Caco-2 (cell line): ENCODE data around the gene RAB35. TPM values are rescaled to one million over a fixed set of nuclear protein-coding genes. Genes with fewer than 3 reads are reported as not detected.

Source experiments
- BruUV-seq: library from RNA; stranded (reverse); fragments of 400-500 nt; replicated peaks from 2 replicates; lab custom pipeline; 2021; lab: Mats Ljungman, UMichigan
- CTCF ChIA-PET: fragments of 300-600 bp; sonication (Branson Sonifier 250); formaldehyde crosslinking; loops from one replicate; lab custom pipeline; 2022; ENCODE audit warnings: antibody characterized with exemption; lab: Charles Lee
- POLR2A ChIA-PET: fragments of 300-600 bp; sonication (Branson Sonifier 250); formaldehyde crosslinking; loops from one replicate; lab custom pipeline; 2022; ENCODE audit warnings: antibody characterized with exemption; lab: Charles Lee
- DNase-seq, 2 experiments: peaks; one replicate each; pipeline versions ENCODE4 v3.0.0 to v3.0.0-alpha.2; 2020 to 2022
- H3K27me3 ChIP-seq: replicated peaks from 2 replicates; pipeline ENCODE4 v1.6.0; 2011; ENCODE audit warnings: low read length; ENCODE audit not compliant: control insufficient read depth, insufficient read depth
- H3K36me3 ChIP-seq: 2 replicates; pipeline ENCODE4 v1.5.1; 2011; ENCODE audit warnings: low read length; ENCODE audit not compliant: control insufficient read depth, insufficient read depth
- H3K4me1 ChIP-seq: fragments of 250-450 bp; sonication (Bioruptor Pico); 2 replicates; pipeline ENCODE4 v1.5.1; 2020; ENCODE audit warnings: mild to moderate bottlenecking
- H3K4me3 ChIP-seq: 2 replicates; pipeline ENCODE4 v1.5.1; 2011; ENCODE audit warnings: low read depth, mild to moderate bottlenecking, control low read depth, low read length
- H3K9me3 ChIP-seq: fragments of 250-450 bp; sonication (Bioruptor Pico); 2 replicates; pipeline ENCODE4 v1.5.1; 2020; ENCODE audit warnings: mild to moderate bottlenecking, moderate library complexity
- H3K27ac Mint-ChIP-seq: one replicate; pipeline ENCODE4 v1.8.0; 2022; ENCODE audit warnings: mixed read lengths; ENCODE audit not compliant: unreplicated experiment
- H3K27me3 Mint-ChIP-seq: one replicate; pipeline ENCODE4 v1.8.0; 2022; ENCODE audit warnings: mixed read lengths; ENCODE audit not compliant: insufficient read depth, unreplicated experiment
- H3K36me3 Mint-ChIP-seq: one replicate; pipeline ENCODE4 v1.8.0; 2022; ENCODE audit warnings: mild to moderate bottlenecking, mixed read lengths; ENCODE audit not compliant: insufficient read depth, unreplicated experiment
- H3K4me1 Mint-ChIP-seq: one replicate; pipeline ENCODE4 v1.8.0; 2022; ENCODE audit warnings: low read depth, mixed read lengths; ENCODE audit not compliant: unreplicated experiment
- H3K4me3 Mint-ChIP-seq: one replicate; pipeline ENCODE4 v1.8.0; 2022; ENCODE audit warnings: mild to moderate bottlenecking, moderate library complexity, mixed read lengths; ENCODE audit not compliant: unreplicated experiment
- H3K9me3 Mint-ChIP-seq: one replicate; pipeline ENCODE4 v1.8.0; 2022; ENCODE audit warnings: mixed read lengths; ENCODE audit not compliant: unreplicated experiment
- CTCF ChIP-seq, 2 experiments: fragments of 200-600 bp in 1 of 2; IDR thresholded peaks; 1 replicate in 1 of 2; 2 replicates in 1 of 2; pipeline versions ENCODE4 v1.5.1 to v1.8.0; 2011 to 2022; ENCODE audit warnings: antibody characterized with exemption in 1 of 2, control low read depth in 1 of 2, inconsistent platforms in 1 of 2, low read depth in 1 of 2, low read length in 1 of 2, mild to moderate bottlenecking in 1 of 2, moderate library complexity in 1 of 2; ENCODE audit not compliant: insufficient read depth in 1 of 2, severe bottlenecking in 1 of 2, unreplicated experiment in 1 of 2
- intact Hi-C: fragments of 100-400 bp; cut with micrococcal nuclease; formaldehyde crosslinking; loops from one replicate; pipeline ENCODE4 v1.10.0; 2022; ENCODE audit not compliant: unreplicated experiment
- total RNA-seq: library from RNA; stranded (reverse); gene quantifications from 2 replicates; pipeline ENCODE4 v1.2.3, GENCODE V29; 2022

Gene RAB35
- total RNA-seq, 1 experiment from 2014 or later, result 72.0 TPM

GRCh38 chr12:120069278-120069677 lies 47.3 kb downstream of the RAB35 start:
- TF ChIP-seq CTCF (IDR thresholded peaks at IDR 0.05; ENCODE audit: insufficient read depth in 1 of 2, low read depth in 1 of 2, low read length in 1 of 2, severe bottlenecking in 1 of 2, unreplicated experiment in 1 of 2), result no peak
- Mint-ChIP-seq H3K4me1 (peaks cover 10% of the 10 kb centered on the region), H3K36me3 (no peaks in the 10 kb centered on the region), H3K27ac (no peak overlapping the region), H3K4me3 (no peak overlapping the region), H3K27me3 (no peaks in the 10 kb centered on the region), H3K9me3 (no peaks in the 10 kb centered on the region)
- DNase-seq, result no peak
- ChIA-PET CTCF (no interaction called here), POLR2A (interaction anchor here (1.2 kb wide), 1 partner anchor 18 kb away, joined by 3 read pairs; no protein-coding TSS in a partner anchor)
- no TSS peak for BruUV-seq
- intact Hi-C loops, result no loop called here
- Histone ChIP-seq H3K4me3 (no peak overlapping the region), H3K27me3 (no peaks in the 10 kb centered on the region), H3K9me3 (no peaks in the 10 kb centered on the region), H3K4me1 (peaks cover 24% of the 10 kb centered on the region), H3K36me3 (no peaks in the 10 kb centered on the region)

- Mint-ChIP-seq H3K4me1 (peaks cover 23% of the 10 kb centered on the region), H3K36me3 (no peaks in the 10 kb centered on the region), H3K9me3 (no peaks in the 10 kb centered on the region), H3K27ac (no peak overlapping the region), H3K4me3 (no peak overlapping the region), H3K27me3 (no peaks in the 10 kb centered on the region)
- Histone ChIP-seq H3K4me3 (no peak overlapping the region), H3K36me3 (no peaks in the 10 kb centered on the region), H3K27me3 (no peaks in the 10 kb centered on the region), H3K9me3 (no peaks in the 10 kb centered on the region), H3K4me1 (peaks cover 38% of the 10 kb centered on the region)
- no peak for TF ChIP-seq CTCF (IDR thresholded peaks at IDR 0.05; ENCODE audit: insufficient read depth in 1 of 2, low read depth in 1 of 2, low read length in 1 of 2, severe bottlenecking in 1 of 2, unreplicated experiment in 1 of 2)
- DNase-seq, result no peak
- no TSS peak for BruUV-seq
- CTCF ChIA-PET, result no interaction called here
- POLR2A ChIA-PET, result interaction anchor here (1.2 kb wide), 1 partner anchor 19 kb away, joined by 3 read pairs; no protein-coding TSS in a partner anchor
- intact Hi-C loops, result no loop called here
These were observed 48.7 kb downstream of the RAB35 start for GRCh38 chr12:120067901-120068300.

GRCh38 chr12:120067084-120067869 lies 49.3 kb downstream of the RAB35 start:
- H3K27me3 ChIP-seq, result no peaks in the 10 kb centered on the region
- intact Hi-C loops, result no loop called here
- no peaks in the 10 kb centered on the region for H3K36me3 Mint-ChIP-seq
- no peak for DNase-seq
- BruUV-seq, result no TSS peak
- H3K4me3 ChIP-seq, result no peak overlapping the region
- no peaks in the 10 kb centered on the region for H3K27me3 Mint-ChIP-seq
- POLR2A ChIA-PET, result no interaction called here
- no peak overlapping the region for H3K4me3 Mint-ChIP-seq
- H3K4me1 ChIP-seq, result peaks cover 41% of the 10 kb centered on the region
- no peaks in the 10 kb centered on the region for H3K9me3 ChIP-seq
- H3K27ac Mint-ChIP-seq, result no peak overlapping the region
- TF ChIP-seq CTCF (IDR thresholded peaks at IDR 0.05; ENCODE audit: insufficient read depth in 1 of 2, low read depth in 1 of 2, low read length in 1 of 2, severe bottlenecking in 1 of 2, unreplicated experiment in 1 of 2), result no peak
- H3K9me3 Mint-ChIP-seq, result no peaks in the 10 kb centered on the region
- CTCF ChIA-PET, result no interaction called here
- no peaks in the 10 kb centered on the region for H3K36me3 ChIP-seq
- peaks cover 28% of the 10 kb centered on the region for H3K4me1 Mint-ChIP-seq
